ENCODE data around the gene NCLN.

Gene NCLN

GRCh38 chr19:3243819-3244700 is 58.3 kb downstream of the NCLN start:
- FAIRE-seq (no peak), DNase-seq (ENCODE audit: insufficient read length, low spot score) (no peak)
- TF ChIP-seq CTCF (IDR thresholded peaks at IDR 0.05; ENCODE audit: insufficient read depth, missing control alignments), result no peak

GRCh38 chr19:3245050-3245449 is 59.3 kb downstream of the NCLN start:
- no peak for FAIRE-seq
- no peak for TF ChIP-seq CTCF (IDR thresholded peaks at IDR 0.05; ENCODE audit: insufficient read depth, missing control alignments)

GRCh38 chr19:3248728-3249326 is 63.1 kb downstream of the NCLN start:
- no peak for TF ChIP-seq CTCF (IDR thresholded peaks at IDR 0.05; ENCODE audit: insufficient read depth, missing control alignments)
- no peak for FAIRE-seq
- no peak for DNase-seq (ENCODE audit: insufficient read length, low spot score)

More at GRCh38 chr19:3245050-3245449, 59.3 kb downstream of the NCLN start:
- DNase-seq (ENCODE audit: insufficient read length, low spot score), result no peak

- no peak for DNase-seq (ENCODE audit: insufficient read length, low spot score)
- FAIRE-seq, result no peak
- no peak for TF ChIP-seq CTCF (IDR thresholded peaks at IDR 0.05; ENCODE audit: insufficient read depth, missing control alignments)
Observed at GRCh38 chr19:3249408-3249807, 63.7 kb downstream of the NCLN start.

GRCh38 chr19:3250675-3251074 is 64.9 kb downstream of the NCLN start:
- FAIRE-seq, result no peak
- no peak for DNase-seq (ENCODE audit: insufficient read length, low spot score)
- peak; percentile 35 for TF ChIP-seq CTCF (IDR thresholded peaks at IDR 0.05; ENCODE audit: insufficient read depth, missing control alignments)

GRCh38 chr19:3251229-3251628 is 65.5 kb downstream of the NCLN start:
- FAIRE-seq, result no peak
- DNase-seq (ENCODE audit: insufficient read length, low spot score), result no peak
- TF ChIP-seq CTCF (IDR thresholded peaks at IDR 0.05; ENCODE audit: insufficient read depth, missing control alignments), result no peak

GRCh38 chr19:3252650-3253049 is 66.9 kb downstream of the NCLN start:
- DNase-seq (ENCODE audit: insufficient read length, low spot score) (no peak), FAIRE-seq (no peak)
- no peak for TF ChIP-seq CTCF (IDR thresholded peaks at IDR 0.05; ENCODE audit: insufficient read depth, missing control alignments)
